DMS53 treated with DMSO at 0.1 percent for 48 hours (cell line): ENCODE results near the gene CNN3.
A peak's percentile ranks its signal among the peaks of the same experiment; 100 is the strongest.

ENCODE experiments used
- DNase-seq: peaks from one replicate; lab custom pipeline; 2025; ENCODE audit not compliant: unreplicated experiment; lab: John Stamatoyannopoulos, UW

Gene CNN3

DNA sequence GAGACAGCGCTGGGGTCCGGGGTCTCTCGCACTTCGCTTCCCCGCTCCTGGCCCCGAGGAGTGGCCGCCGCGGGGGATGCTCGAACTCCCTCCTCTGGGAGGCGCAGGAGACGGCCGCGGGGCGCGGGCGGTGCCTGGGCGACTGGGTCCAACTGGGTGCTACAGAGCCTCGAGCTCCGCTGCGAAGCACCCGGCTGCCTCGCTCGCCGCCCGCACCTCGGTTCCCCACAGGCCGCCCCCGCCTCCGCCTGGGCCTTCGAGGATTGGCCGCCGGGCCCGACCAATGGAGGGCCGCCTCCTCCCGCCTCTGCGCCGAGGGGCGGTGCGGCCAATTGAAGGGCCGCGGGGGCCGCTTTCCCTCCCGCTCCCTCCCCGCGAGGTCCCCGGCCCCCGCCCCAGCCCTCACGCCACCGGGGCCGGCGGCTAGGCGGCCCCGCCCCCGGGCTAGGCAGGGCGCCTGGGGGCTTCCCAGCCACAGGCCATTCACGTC lies at the start of gene CNN3:
TSS of gene CNN3 (minus strand) at position 196 of the 490 bp plus-strand sequence. CDS start 216 bp downstream, outside the sequence.
- peak; percentile 95 for DNase-seq

DNA sequence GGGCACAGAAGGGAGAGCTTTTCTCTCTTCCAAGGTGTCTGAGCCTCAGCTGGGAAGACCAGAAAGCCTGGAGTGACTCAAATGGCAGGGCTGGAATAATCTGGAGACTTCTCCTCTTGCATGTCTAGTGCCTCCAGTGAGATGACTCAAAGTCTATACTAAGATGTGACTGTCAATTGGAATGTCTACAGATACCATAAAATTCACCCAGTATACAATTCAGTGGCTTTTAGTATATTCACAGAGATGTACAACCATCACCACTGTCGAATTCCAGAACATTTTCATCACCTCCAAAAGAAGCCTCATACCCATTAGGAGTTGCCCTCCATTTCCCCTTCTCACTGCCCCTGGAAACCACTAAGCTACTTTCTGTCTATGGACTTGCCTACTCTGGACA lies 47.9 kb upstream of the CNN3 start:
- DNase-seq, result no peak

DNA sequence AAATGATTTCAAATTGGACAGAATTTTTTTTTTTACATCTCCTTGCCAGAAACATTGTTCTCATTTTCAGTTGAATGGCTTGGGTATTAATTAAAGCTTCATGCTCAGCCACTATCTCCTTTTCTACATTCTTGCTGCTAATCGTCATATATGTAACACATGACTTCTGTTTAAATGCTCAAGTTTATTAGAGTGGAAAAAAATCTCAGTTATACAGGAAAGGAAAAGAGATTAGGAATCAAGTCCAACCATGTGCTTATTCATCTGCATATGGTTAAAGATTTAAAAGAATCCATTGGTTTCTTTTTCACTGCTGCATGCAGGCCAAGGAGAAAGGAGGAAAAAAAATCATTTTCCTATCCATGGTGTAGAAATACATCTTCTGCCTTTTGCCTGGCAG lies 47.3 kb upstream of the CNN3 start:
- no peak for DNase-seq

DNA sequence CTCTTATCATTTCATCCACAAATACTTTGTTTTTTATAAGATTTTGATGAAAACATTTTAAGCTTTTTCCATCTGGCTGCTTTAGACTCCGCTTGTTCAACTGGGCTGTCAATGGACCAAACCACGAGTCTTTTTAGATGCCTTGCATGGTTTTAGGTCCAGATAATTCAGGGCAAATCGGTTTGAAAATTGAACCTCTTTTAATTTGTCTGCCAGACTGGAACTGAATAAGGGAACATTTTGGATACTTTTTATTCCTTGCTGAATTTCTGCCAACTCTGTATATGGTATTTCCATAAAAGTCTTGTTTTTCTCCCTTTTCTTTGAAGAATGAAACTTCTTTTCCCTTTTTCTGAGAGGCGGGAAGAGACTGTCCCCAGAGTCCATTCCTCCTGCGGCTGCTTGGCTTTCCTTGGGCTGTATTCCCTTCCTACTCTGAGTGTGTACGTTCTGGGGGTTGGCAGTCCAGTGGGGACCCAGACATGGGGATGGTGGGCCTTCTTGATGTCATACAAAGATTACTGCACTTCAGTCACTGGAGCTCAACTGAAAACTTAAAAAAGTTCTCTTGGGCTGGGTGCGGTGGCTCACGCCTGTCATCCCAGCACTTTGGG lies 46.5 kb upstream of the CNN3 start:
- DNase-seq, result no peak

DNA sequence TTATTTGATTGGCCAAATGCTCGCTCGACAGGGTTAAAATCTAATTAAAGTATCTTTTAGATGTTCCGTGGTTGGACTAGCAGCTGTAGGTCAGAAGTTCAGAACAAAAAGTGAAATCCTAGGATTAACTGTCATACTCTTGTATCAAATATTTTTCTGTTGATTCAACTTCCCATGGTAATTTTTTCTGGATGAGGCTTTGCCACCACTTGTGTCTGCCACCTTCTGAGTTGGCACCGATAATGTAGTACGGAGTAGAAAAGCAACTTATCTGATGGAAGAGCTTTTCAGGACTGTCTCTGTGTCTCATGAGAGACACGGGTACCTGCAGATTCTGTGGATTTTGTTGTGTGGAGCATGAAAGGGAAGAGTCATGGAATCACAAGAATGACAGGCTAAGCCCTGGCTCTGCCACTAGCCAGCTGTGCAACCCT lies 44.6 kb upstream of the CNN3 start:
- no peak for DNase-seq

DNA sequence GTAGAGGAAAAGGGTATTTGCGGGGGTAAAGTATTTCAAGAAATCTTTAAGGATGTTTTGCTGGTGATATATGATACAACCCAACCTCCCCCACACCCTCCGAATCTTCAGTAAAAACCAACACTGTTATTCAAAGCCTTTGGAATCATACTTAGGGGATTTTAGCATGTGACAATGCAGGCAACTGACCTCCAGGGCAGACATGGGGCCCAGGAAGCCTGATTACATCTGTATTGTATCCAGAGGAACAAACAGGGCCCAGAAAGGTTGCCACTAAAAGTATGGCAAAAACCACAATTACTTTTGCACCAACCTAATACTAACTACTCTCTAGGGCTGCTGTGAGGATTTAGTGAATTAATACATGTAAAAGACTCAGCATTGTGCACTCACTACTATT lies 43.9 kb upstream of the CNN3 start:
- DNase-seq, result no peak

DNA sequence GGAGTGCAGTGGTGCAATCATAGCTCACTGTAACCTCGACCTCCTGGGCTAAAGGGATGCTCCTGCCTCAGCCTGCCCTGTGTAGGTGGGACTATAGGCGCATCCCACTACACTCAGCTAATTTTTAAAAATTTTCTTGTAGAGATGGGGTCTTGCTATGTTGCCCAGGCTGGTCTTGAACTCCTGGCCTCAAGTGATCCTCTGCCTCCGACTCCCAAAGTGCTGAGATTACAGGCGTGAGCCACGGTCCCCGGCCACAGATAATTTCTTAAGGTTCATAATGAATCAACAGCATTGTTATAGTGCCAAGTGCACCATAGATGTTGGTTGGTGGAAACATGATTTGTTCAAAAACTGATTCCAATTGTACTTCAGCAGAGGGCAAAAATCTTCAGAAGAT lies 42.2 kb upstream of the CNN3 start:
- DNase-seq, result no peak

DNA sequence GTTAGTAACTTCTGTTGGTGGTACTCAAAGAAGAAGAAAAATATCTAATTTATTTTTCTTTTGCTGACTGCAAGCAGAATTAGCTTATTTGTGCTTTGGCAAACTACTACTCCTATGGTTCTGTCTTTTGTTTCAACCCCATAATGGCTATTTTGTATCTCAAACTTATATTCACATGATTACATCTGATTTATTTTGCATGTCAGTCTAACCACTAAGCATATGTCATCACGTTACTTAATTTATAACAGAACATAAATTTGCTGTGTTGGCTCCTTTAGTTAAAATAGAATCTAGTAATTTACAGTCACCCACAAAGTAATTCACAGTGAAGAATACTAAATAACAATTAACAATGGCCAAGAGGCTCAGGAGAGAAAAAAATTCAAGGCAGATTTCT lies 39.1 kb upstream of the CNN3 start:
- no peak for DNase-seq

DNA sequence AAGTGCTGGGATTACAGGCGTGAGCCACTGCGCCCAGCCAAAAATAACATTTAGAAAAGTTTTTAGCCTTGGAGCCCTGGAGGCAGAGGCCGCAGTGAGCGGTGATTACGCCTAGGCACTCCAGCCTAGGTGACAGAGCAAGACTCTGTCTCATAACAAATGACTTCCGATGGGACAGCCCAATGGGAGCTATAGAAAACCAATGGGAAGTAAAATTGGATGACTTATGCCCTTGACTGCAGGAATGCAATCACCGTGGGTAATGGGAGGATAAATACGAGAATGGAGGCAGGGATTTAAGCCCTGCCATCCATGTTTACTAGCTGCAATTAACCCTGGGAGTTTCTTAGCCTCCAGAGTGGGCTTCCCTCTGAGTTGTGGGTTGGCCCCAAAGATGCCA lies 37.0 kb upstream of the CNN3 start:
- no peak for DNase-seq

DNA sequence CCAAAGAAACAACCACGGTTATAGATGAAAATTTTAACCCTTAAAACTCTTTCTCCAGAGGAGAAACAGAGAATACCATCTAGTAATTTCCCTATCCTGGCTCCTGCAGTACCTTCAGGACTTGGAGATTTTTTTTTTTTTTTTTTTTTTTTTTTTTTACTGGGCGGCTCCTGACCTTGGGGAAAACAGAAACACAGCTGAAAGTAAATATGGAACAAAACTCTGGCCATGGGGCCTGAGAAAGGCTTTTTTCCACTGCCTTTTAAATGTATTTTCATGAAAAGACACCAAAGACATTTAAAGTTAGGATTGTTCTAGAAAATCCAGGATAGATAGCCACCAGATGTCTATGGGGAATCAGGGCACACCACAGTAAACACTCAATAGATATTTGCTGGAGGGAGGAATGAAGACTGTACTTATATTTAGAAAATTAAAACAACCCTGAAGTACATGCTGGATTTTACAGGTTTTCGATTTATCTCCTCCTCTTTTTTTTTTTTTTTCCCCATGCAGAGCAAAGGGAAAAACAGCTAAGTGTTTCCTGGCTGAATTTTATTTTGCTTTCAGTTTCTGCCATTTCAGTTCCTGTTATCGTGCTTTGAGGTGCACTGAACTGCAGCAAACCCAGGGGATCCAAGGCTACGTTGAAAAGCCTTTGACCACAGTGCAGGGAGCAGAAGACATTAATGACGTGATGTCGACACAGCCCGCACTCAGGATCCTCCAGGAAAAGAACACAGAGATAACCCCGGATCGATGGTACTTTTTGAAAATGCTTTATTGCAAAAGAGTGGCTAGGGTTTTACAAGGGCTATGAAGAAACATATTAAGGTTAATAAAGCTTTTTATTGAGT lies 35.7 kb upstream of the CNN3 start:
- DNase-seq, result peak; percentile 92

DNA sequence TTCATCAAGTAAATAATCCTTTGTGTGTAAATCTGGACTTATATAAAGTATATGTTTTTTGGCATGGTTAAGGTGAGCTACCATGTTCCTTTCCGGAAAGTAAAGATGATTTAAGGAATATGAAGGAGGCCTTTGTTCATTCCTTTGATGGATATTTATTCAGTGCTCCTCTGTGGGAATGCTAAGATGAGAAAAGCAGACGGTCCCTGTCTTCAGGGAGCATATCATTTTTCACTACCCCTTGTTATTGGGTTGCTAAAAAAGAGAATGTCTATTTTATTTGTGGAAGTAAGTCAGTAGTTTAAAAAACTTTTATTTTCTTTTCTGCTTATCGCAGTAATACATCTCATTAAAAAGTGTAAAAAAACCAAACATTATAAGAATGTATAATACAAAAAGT lies 35.1 kb upstream of the CNN3 start:
- DNase-seq, result no peak

DNA sequence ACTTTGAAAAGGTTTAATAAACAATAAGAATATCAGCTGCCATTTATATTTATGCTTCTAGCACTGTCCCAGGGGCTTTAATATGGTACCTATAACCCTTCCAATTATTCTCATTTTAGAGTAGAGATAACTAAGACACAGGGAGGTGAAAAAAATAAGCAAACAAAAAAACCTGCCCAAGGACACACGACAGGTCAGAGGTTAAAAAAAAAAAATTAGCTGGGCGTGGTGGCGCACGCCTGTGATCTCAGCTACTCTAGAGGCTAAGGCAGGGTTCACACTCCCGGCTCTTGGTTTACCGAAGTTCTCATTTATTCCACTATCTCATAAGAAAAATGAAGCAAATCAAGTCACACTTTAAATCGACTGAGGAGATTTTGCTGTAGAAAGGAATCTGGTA lies 34.7 kb upstream of the CNN3 start:
- no peak for DNase-seq

DNA sequence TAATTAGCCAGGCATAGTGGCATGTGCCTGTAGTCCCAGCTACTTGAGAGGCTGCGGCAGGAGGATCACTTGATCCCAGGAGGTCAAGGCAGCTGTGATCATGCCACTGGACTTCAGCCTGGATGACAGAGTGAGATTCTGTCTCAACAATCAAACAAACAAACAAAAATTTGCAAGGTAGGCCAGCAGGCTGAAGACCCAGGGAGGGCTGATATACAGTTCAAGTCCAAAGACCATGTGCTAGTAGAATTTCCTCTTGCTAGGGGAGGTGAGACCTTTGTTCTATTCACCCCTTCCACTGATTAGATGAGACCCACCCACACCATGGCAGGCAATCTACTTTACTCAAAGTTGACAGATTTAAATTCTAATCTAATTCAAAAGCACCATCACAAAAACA lies 31.2 kb upstream of the CNN3 start:
- DNase-seq, result no peak

DNA sequence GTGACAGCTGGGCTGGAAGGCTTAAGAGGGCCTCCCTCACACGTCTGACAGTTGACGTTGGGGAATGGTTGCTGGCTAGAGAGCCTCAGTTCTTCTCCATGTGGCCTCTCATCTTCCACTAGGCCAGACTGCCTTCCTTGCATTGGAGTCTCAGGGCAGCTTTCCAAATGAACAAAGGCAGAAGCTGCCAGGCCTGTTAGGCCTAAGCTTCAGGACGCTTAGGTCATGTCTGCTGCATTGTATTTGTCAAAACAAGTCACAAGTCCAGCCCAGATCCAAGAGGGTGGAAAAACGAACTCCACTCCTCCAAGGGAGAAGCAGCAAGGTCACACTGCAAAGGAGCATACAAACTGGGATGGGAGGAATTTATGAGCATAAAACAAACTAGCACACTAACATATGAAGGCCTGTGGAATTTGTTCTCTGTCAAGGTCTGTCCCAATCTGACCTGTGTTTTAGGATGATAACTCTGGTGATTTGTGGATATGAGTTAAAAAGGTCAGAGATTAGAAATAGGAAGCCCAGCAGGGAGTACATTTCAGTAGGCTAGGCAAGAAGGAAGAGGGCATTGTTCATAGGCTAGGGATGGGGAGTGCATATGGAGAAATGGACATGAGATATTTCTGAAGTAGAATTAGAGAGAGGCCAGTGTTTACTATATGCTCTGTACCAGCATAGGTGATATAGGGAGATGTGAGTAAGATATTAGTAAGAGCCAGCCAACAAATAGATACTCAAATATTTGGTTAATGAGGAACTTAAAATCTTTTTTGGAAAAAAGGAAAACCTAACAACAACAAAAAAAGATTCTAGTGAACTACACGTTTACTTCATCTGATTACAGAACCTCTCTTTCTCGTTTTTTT lies 29.1 kb upstream of the CNN3 start:
- DNase-seq, result no peak

DNA sequence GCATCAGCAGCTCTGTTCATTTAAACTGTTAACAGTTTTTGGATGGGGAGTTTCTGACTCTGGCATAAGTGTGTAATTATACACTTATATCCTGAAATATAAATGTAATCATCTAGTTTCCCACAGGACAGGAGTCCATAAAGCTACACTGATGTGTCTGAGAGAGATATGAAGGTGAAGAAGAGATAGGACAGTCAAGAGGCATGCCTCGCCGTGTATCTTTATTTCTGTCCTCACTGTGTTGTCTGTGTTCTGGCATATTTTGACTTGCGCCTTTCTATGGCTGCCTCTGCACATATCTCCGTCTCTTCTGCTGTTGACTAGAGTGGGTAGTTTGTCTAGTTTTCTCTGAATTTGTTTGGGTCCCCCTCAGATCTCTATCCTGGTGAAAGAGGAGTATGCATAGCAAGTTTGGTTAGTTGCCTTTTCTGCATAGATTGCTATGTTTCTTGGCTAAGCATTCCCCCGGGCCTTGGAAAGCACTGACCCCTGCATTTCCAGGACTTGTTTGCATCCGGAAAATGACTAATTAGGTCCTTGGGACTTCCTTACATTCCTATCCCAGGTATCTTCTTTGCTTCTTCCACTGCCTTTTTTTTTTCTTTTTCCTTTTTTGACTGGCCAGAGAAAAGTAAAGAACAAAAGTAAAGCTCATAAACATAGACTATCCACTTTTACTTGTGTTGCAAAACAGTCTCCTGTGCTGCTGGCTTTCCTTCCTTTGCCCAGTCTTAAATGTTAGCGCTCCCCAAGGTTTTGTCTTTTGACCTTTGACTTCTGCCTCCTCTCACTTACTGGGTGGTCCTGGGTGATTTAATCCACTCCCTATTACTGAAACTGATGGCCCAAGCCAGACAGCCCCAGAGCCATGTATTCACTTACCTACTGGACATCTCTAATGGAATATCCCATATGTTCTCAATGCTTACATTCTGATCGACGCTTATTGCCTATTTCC lies 27.6 kb upstream of the CNN3 start:
- no peak for DNase-seq

DNA sequence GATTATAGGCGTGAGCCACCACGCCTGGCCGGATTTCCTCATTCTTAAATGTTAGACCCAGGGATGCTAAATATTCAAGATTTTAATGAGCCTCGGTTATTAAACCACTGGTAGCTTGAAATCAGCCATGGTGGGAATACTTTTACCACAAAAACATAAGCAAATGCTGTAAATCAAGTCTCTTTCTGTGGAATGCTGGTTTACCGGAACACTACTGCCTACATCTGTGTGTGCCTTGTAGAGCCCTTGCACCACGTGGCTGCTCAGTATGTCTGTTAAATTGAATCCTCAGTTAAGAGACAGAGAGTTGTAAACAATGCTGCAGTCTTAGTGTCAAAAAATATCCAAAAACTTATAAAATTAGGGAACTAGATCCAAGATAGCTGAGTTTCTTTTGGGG lies 26.8 kb upstream of the CNN3 start:
- no peak for DNase-seq

DNA sequence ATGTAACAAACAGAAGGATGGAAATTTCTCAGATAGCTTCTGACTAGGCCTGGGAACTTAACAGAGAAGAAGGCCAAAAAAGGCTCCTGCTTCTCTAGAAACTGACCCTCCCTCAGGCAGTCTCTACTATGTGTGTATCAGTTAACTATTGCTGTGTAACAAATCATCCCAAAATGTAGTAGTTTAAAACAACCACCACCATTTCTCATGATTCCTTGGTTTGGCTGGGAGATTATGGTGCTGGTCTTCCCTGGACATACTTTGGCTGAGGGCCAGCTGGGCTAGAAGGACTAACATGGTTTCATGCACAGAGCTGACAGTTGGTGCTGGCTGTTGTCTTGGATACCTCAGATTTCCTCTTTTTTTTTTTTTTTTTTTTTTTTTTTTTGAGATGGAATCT lies 26.2 kb upstream of the CNN3 start:
- DNase-seq, result no peak

DNA sequence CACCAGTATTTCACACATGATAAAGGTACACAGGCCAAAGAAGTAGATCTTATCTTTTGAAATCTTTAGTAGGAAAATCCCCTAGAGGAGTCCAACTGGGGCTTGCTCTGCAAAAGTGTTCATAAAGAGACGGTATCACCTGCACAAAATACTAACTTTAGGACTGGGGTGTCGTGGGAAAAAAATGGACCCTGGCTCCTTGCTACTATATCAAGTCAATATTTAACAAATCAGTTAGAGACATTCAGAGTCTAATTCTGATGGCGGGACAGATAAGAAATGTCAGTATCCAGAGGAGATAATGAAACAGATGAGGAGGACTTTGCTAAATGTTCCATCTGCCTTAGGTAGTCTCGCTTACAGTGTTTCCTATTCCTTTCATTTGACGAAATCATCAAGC lies 25.6 kb upstream of the CNN3 start:
- DNase-seq, result no peak

DNA sequence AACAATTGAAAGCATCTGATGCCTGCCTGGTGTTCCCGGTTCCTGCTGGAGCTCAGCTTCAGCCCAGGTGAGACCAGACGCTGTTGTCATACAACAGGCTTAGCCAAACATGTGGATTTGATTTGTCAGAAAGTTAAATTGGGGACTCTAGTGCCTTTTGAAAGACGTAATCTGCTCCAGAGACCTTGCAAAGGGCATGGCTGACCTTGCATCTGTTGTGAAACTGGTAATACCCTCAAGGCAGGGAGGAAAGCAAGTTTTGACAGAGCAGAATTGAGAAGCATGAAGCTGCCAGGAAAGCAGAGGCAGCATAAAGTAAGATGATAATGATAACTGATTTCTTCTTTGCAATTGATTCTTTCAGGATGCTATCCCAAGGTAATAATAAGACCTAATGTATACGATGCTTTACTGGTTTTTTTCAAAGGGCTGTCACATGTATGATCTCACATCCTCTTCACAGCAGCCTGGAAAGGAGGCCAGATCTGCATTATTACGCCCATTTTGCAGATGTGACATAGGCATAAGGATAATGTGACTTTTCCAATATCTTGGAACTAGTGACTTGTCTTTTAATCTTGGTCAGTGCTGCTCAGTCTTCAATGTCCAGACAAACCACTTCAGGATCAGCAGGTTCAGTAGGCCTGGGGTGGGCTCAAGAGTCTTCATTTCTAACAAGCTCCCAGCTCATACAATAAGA lies 24.7 kb upstream of the CNN3 start:
- DNase-seq, result no peak

DNA sequence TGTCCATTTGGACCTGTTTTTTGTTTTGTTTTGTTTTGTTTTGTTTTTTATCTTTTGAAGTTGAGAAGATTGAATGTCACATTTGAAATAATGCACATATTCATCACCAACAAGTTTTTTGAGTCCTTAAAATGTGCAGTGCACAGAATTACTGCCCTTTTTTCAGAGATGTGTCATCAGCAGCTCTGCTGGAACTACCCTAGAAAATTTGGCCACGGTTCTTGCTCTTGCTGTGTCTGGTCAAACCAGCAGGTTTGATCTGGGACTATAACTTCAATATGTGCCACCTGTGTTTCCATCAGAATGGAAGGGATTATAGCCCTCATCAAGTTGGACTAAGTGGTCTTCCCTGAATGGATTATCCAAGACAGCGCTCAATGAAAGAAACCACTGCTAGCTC lies 24.1 kb upstream of the CNN3 start:
- DNase-seq, result no peak
